NCI-H446 (cell line): ENCODE data around the gene NAT14.
"Not testable (repeated sequence)": the region's sequence is repeated elsewhere in the genome, so short reads cannot be mapped to it uniquely, and the experiment has no call there.

Experiments
- DNase-seq, 2 experiments: peaks; one replicate each; lab custom pipeline; 2025; lab: John Stamatoyannopoulos, UW

NAT14 gene

GRCh38 chr19:55486971-55487923 lies 2.3 kb downstream of the NAT14 start:
- peak; percentile 54 to 75 for DNase-seq

GRCh38 chr19:55487924-55488687 lies 3.1 kb downstream of the NAT14 start, which contains the start of gene SSC5D:
SSC5D (plus strand) TSS chr19:55488436; CDS start chr19:55488590, 154 bp downstream.
- DNase-seq: no peak

DNA sequence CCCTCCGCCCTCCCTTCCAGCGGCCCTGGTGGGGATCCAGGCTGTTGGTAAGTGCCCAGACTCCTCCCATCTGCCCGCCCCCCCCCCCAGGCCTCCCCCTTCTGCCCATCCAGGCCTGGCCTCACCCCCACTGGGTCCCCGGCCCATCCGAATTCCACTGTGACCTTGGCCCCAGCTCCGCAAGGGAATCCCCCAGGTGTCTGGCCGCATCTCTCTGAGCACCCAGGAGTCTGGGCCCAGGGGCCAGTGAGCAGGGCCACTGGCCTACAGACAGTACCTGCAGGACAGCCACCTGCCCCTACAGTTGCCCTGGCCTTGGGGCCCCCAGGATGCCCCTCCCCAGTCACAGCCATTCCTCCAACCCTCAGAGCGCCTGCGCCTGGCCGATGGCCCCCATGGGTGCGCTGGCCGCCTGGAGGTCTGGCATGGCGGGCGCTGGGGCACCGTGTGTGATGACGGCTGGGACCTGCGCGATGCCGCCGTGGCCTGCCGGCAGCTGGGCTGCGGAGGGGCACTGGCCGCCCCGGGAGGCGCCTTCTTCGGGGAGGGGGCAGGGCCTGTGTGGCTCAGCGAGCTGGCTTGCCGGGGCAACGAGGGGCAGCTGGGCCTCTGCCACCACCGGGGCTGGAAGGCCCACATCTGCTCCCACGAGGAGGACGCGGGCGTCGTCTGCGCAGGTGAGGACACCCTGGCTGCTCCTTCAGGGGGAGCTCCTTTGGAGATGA lies 4.2 kb downstream of the NAT14 start:
- DNase-seq: no peak

DNA sequence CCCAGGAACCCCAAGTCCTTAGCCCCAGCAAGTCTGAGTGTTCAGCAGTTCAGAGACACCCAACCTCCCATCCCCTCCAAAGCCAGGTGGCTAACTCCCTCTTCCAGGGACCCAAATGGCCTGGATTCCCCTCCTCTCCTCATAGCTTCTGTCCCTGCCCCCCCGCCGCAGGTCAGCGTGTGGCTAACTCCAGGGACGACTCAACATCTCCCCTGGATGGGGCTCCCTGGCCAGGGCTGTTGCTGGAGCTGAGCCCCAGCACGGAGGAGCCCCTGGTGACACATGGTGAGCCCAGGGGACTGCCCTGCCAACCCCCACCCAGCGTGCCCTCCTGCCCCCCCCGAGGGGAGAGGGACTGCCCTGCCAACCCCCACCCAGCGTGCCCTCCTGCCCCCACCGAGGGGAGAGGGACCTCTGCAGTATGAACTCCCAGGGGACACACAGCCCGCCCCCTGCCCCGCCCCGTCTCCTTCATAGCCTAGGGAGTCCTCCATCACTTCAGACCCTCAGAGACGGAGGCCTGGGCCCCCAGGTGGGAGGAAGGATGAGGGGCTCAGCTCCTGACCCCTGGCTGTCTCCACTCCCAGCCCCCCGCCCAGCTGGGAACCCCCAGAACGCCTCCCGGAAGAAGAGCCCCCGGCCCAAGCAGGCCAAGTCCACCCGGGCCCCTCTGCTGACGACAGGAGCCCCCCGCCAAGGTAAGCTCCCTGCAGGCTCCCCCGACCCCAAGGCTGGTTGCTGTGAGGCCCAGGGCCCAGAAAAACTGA lies 4.9 kb downstream of the NAT14 start:
- DNase-seq: no peak

DNA sequence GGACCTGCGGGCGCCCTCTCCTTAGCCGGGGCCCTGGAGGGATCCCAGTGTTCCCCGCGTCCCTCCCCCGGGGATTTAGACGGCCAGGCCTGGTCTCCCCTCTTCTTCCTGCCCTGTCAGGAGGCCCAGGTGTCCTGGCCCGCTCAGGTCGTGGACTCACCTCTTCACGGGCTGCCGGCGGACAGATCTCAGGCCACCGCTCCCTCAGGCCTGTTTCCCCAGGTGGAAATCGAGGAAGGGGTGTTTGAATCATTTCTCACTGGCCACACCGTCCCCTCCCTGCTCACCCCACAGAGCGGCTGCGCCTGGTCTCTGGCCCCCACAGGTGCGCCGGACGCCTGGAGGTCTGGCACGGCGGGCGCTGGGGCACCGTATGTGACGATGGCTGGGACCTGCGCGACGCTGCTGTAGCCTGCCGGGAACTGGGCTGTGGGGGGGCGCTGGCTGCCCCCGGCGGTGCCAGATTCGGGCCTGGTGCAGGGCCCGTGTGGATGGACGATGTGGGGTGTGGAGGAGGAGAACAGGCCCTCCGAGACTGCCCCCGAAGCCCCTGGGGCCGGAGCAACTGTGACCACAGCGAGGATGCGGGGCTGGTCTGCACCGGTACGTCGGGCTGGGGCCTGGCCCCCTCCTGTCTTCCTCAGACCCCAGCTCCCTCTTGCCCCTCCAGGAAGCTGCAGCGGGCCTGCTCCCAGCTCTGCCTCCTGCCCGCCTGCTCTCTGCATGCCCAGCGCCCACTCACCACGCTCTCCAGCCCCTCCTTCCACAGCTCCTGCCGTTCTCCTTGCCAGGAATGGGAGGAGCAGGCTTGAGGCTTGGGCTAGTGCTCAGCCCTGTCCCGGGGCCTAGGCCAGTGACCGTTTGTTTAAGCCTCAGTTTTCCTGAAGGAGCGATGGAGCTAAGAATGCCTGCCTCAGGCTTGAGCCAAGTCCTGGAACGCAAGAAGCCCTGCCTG lies 5.8 kb downstream of the NAT14 start:
- DNase-seq: no peak

GRCh38 chr19:55491546-55492360 lies 6.8 kb downstream of the NAT14 start:
- no peak for DNase-seq

DNA sequence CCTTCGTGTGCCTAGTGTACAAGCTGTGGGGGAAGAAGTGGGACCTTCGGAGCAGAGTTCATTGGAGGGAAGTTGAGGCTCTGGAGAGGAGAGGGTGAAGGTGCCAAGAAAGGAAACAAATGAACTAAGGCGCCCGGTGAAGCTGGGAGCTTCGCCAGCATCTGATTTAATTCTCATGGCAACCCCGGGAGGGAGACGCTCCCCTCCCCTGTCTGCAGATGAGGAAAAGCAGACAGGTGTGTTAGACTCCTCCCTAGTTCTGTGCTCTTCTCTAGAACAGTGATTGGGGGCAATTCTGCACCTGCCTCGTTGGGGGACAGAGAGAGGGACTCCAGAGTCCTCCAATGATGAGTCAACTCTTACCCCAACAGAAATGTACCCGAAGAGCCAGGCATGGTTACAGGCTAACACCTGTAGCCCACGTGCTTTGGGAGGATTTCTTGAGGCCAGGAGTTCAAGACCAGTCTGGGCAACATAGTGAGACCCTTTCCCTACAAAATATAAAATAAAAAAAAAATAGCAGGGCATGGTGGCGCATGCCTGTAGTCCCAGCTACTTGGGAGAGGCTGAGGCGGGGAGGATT lies 7.5 kb downstream of the NAT14 start:
- no peak for DNase-seq

DNA sequence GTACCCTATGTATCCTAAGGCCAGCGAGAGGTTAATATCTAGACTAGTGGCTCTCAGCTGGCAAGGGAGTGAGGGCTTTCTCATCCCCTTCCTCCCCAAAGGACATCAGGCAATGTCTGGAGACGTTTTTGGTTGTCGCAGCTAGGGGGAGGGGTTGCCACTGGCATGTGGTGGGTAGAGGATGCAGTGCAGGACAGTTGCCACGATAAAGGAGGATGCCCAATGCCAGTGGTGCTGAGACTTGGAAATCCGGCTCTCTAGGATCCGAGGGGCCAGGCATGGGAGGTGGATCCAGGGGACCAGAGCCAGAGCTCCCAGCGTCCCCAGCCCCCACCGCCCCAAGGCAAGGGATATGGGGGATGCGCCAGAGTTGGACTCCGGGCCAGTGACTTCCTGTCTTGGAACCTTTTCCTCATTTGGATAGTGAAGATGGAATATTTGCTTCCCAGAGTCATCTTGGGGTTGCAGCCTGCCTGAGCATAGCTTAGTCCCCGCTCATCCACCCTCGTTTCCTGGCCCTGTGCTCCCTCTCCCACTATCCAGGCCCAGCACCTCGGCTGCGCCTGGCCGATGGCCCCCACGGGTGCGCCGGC lies 8.2 kb downstream of the NAT14 start:
- no peak for DNase-seq

DNA sequence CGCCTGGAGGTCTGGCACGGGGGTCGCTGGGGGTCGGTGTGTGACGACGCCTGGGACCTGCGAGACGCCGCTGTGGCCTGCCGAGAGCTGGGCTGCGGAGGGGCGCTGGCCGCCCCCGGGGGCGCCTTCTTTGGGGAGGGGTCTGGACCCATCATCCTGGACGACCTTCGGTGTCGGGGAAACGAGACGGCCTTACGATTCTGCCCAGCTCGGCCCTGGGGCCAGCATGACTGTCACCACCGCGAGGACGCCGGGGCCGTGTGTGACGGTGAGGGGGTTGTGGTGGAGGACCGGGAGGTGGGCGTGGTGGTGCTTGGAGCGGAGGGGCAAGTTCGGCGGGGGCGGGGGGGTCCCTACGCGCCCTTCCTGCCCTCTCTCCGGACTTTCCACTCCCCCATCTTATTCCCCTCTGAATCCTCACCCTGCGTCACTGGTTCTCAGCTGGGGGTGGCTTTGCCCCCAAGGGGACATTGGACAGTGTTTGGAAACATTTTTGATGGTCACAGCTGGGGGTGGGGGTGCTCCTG lies 8.7 kb downstream of the NAT14 start:
- DNase-seq: no peak

DNA sequence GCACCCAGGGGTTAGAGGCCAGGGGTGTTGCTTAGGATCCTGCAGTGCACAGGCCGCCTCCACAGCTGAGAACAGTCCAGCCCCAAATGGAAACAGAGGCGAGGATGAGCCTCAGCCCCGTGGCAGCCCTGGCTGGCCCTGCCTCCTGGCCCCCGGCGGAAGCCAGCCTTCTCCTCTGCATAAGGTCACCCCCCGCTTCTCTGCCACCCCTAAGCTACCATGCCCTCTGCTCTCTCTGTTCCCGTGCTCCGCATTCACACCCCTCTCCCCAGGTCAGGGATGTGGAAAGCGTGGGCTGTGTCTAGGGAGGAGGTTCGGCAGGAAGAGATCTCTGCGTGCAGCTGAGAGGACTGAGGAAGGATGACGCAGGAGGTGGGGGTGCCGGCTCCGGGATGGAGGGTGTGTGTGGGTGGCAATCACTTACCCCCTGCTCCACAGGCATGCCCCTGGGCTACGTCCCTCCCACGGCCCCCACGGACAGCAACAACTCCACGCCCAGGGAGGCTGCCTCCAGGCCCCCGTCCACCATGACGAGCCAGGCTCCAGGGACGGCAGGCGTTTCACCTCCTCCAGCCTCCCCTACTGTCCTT lies 9.3 kb downstream of the NAT14 start:
- no peak for DNase-seq

GRCh38 chr19:55495646-55496349 lies 10.8 kb downstream of the NAT14 start:
- DNase-seq: no peak

DNA sequence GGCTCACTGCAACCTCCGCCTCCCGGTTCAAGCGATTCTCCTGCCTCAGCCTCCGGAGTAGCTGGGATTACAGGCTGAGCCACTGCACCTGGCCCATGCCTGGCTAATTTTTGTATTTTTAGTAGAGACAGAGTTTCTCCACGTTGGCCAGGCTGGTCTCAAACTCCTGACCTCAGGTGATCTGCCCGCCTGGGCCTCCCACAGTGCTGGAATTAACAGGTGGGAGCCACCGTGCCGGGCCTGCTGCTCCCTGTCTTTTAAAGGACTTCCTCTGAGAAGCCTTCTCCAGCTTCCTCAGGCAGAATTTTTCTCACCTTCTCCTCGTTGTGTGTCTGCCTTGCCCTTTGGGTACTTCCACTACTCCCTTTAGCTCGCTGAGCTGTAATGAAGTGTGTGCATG lies 11.8 kb downstream of the NAT14 start:
- not testable (repeated sequence) for DNase-seq

DNA sequence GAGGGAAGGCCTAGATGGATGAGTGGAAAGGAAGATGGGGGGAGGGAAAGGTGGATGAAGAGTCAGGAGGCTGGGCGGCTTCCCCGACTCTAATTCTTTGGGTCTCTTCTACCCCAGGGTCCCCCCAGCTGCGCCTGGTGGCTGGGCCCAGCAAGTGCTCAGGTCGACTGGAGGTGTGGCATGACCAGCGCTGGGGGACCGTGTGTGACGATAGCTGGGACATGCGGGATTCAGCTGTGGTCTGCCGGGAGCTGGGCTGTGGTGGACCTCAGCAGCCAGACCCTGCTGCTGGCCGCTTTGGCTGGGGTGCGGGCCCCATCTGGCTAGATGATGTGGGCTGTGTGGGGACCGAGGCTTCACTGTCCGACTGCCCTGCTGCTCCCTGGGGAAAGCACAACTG lies 12.8 kb downstream of the NAT14 start:
- DNase-seq: no peak

DNA sequence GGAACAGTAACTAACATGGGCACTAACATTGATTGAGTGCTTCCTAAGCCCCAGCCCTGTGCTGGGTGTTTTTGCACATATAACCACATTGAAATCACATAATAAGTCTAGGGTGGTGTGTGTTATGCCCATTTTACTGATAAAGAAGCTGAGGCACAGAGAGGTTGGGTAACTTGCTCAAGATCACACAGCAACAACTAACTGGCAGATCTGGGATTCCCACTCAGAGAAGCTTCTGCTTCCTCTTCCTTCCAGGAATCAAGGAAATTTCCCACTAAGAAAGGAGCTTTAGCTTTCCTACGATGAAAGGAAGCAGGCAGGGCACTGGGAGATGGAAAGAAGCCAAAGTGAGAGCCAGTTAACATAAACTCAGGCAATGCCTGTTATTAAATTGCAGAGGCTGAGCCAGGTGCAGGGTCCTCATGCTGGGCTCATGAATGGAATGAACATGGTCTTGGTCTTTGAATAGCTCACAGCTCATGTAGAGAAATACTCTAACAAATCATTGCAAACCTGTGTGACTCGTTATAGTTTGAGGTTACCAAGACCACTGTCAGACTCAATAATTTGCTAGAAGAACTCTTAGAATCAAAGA lies 13.4 kb downstream of the NAT14 start:
- no peak for DNase-seq

- no peak for DNase-seq
Measured at GRCh38 chr19:55500368-55500952, 15.5 kb downstream of the NAT14 start.

DNA sequence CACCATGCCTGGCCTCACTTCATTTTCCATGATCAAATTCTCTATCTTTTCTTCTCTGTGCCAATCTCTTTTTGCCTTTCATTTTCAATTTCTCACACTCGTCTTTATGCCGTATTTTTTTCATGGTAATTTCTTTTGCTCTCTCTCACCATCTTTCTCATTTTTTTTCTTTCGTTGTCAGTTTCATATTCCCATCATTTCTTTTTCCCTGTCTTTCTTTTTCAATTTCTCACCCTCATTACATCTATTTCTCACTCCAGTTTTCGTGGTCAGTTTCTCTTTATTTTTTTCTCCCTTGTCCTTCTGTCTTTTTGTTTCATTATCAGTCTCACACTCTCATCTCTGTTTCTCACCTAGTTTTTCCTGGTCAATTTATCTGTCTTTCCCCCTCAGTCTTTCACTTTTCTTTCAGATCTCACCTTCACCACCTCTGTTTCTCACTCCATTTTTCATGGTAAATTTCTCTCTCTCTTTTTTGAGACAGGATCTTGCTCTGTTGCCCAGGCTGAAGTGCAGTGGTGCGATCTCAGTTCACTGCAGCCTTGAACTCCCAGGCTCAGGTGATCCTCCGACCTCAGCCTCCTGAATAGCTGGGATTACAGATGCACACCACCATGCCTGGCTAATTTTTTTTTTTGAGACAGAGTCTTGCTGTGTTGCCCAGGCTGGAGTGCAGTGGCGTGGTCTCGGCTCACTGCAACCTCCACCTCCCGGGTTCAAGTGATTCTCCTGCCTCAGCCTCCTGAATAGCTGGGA lies 17.4 kb downstream of the NAT14 start:
- no peak for DNase-seq
